Fibroblast of mammary gland (primary cell): ENCODE data around the gene TIMM13.
A peak's percentile ranks its signal among the peaks of the same experiment; 100 is the strongest.

ENCODE experiments used
- DNase-seq: peaks from one replicate; pipeline ENCODE4 v3.0.0-alpha.2; 2010; ENCODE audit warnings: low read depth
- H3K4me3 ChIP-seq: 2 replicates; pipeline ENCODE4 v1.5.1; 2011; ENCODE audit warnings: low read depth, mild to moderate bottlenecking, low read length, moderate library complexity; ENCODE audit not compliant: control insufficient read depth
- CTCF ChIP-seq: conservative IDR thresholded peaks from 2 replicates; pipeline ENCODE4 v1.5.1; 2011; ENCODE audit warnings: low read depth, low read length, inconsistent platforms; ENCODE audit not compliant: control insufficient read depth, insufficient read depth

Gene TIMM13

DNA sequence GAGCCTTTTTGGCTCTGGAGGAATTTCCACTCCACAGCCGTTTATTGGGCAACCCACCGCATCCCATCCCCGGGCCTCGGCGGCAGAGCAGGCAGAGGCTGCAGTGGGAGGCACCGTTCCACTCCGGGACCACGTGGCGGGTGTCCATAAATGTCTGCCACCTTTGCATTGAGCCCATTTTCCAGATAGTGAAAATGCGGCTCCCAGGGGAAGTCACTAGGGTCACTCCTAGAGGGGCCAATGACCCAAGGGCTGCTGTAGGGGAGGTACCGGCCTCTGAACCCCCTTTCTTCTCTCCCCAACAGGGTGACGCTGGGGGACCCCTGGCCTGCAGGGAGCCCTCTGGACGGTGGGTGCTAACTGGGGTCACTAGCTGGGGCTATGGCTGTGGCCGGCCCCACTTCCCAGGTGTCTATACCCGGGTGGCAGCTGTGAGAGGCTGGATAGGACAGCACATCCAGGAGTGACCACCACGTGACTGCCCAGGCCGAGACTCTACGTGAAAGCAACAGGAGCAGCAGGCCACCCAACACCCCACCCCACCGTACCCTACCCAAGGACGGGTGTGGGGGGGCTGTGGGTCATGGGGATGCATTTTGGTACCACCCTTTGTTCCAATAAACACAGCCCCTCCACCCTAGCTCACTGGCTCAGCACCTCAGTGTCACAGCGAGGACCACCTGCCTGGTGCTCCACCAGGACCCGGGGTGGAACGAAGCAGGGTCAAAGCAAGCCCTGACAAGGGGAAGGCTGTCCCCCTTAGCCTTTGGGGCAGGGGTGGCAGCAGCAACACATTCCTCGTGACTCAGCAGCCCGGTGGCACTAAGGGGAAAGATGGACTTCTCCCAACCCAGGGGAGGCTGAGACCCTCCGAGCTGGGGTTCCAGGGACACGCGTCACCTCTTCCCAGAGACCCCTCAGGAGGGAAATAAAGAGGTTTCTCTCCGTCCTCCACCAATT, 1.5 kb downstream of the TIMM13 start:
- peak overlapping the region; percentile 78 for H3K4me3 ChIP-seq
- TF ChIP-seq CTCF, result no peak
- DNase-seq, result no peak

- H3K4me3 ChIP-seq, result peak overlapping the region; percentile 78
- peak; percentile 74 for DNase-seq
- TF ChIP-seq CTCF, result peak; percentile 24
Observed at GRCh38 chr19:2424686-2425621, 2.4 kb downstream of the TIMM13 start.

GRCh38 chr19:2423915-2424685, 3.3 kb downstream of the TIMM13 start:
- DNase-seq, result no peak
- no peak overlapping the region for H3K4me3 ChIP-seq
- TF ChIP-seq CTCF, result no peak

GRCh38 chr19:2423071-2423914, 4.1 kb downstream of the TIMM13 start:
- no peak for DNase-seq
- no peak overlapping the region for H3K4me3 ChIP-seq
- no peak for TF ChIP-seq CTCF

DNA sequence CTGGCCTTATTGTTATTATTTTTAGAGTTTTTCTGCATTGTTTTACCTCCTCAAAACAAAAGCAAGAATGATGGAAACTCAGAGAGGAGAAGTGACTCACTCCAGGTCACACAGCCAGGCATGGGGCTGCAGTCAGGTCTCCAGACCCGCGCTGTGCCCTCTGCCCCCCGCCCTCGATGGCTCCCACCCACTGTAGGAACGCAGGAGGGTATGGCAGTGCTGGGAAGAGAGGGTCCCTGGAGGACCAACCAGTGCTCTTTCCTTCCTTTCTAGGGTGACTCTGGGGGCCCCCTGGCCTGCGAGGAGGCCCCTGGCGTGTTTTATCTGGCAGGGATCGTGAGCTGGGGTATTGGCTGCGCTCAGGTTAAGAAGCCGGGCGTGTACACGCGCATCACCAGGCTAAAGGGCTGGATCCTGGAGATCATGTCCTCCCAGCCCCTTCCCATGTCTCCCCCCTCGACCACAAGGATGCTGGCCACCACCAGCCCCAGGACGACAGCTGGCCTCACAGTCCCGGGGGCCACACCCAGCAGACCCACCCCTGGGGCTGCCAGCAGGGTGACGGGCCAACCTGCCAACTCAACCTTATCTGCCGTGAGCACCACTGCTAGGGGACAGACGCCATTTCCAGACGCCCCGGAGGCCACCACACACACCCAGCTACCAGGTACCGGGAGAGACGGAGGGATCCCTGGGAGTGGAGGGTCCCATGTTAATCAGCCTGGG, 5.6 kb downstream of the TIMM13 start:
- no peak for TF ChIP-seq CTCF
- no peak overlapping the region for H3K4me3 ChIP-seq
- DNase-seq, result no peak
